Measurements from ENCODE around the gene ZNF541.
"Not testable (repeated sequence)": the region's sequence is repeated elsewhere in the genome, so short reads cannot be mapped to it uniquely, and the experiment has no call there.

ZNF541 gene

DNA sequence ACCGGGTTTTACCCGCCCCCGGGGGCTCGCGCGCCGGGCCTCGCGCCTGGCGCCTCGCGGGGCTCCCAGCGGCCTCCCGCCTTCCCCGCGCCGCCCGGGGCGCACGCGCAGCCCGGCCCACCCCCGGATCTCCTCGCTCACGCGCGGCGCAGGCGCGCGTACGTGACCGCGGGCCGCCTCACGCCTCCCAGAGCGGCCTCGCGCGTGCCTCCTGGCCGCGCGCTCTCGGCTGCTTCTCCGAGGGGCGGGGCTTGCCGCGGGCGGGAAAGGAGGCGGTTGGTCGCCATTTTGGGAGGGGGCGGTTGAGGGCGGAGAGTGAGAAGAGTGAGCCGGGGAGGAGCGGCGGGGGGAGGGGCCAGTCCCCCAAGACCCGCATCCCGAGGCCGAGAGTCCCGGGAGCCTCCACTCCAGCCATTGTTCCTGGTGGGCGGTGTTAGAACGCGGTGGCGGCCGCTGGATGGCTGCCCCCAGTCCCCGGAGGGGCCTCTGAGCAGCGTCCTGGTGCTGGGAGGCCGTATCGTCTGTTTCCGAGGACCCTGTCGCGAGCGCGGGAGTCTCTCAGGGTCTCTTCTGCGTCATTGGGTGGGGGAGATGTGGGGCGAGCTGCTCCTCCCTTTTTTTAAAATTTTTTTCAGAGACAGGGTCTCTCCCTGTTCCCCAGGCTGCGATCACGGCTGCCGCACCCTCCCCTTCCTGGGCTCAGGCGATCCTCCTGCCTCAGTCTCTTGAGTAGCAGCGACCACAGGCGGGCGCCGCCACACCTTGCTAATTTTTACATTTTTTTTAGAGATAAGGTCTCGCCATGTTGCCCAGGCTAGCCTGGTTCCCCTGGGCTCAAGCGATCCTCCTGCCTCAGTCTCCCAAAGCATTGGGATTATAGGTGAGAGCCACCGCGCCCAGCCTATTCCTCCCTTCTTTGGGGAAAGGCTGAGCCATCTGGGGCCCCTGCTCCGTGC is at the start of gene ZNF541:
Gene ZNF541, minus strand, starts transcription at position 78 of the 956 bp plus-strand sequence. CDS start 17,292 bp downstream, outside the sequence.
- peak; percentile 22 for DNase-seq

DNA sequence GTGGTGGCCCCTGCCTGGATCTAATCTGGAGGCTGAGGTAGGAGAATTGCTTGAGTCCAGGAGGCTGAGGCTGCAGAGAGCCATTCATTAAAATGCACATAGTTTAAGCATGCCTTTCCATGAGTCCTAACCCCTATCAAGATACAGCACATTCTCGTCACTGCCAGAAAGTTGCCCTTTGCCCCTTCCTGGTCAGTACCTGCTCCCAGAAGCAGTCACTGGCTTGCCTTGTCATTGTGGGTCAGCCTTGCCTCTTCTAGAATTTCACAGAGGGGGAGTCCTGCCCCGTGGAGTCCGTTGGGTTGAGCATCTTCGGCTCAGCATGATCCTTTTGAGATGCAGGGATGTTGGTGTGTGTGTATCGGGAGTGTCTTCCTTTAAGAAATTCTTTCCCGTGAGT is 46.8 kb upstream of the ZNF541 start:
- DNase-seq = no peak

DNA sequence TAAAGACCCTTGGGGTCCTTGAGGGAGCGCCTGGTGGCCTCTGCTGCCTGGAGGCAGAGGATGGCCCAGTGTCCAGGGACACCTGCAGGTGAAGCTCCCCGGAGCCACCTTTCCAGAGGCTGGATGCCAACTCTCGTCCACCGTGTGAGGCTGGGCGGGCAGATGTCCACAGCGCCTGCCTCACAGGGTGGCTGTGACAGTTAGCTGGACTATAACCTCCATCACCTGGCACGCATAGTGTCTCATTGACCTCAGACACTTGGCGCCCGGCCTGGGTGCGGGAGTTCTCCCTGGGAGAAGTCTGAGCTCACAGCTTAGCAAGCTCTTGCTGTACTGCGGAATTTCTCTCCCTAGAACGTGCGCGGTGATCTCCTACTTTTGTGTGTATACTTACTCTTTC is 45.8 kb upstream of the ZNF541 start:
- DNase-seq = peak; percentile 28

DNA sequence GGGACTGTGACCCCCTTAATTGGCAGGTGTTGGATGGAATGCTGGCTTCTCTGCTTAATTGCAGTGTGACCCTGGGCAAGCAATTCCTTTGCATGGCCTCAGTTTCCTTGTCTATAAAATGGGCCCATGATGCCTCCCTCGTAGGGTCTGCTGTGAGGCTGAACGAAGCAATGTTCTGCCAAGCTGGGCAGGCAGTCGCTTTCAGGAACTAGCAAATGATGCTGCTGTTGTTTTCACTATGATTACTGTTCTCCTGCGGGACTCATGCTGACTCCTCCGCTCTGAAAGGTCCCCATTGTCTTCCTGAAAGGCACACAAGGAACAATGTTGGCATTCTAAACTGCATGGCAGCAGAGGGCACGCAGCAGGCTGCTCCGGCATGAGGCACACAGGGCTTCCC is 42.8 kb upstream of the ZNF541 start:
- peak; percentile 85 for DNase-seq

- DNase-seq = no peak
These were observed 42.3 kb upstream of the ZNF541 start for GRCh38 chr19:47615230-47615629.

- DNase-seq = no peak
These were observed 41.6 kb upstream of the ZNF541 start for GRCh38 chr19:47614559-47614958.

DNA sequence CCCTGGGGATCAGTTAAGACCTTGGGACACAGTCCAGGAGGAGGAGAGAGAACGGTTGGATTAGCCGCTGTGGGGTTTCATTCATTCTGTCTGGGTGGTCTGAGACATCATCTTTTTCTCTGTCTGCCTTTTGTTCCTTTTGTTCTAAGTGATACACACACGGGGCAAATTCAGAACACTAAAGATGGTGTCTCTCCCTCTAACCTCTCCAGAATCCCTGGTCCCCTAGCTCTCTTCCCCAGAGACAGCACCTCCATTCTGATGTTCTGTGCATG is 41.0 kb upstream of the ZNF541 start:
- DNase-seq = no peak

GRCh38 chr19:47613165-47614020 is 40.4 kb upstream of the ZNF541 start:
- peak; percentile 27 for DNase-seq

DNA sequence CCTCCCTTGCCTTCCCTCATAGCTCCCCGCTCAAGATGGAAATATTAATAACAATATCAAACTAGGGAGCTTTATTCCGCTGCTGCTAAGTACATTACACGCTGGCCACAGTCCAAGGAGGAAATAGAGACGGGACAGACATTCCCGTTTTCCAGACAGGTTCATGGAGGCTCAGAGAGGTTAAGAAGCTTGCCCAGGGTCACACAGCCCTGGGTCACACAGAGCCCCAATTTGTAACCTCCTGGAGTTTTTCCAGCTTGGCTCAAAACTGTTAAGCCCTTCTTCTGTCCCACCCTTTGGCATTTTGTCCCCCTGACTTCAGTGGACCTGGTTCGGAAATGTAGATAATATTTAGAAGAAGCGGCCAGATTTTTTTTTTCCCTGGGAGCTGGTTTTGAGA is 38.0 kb upstream of the ZNF541 start:
- DNase-seq = no peak

- DNase-seq = peak; percentile 29
These were observed 37.3 kb upstream of the ZNF541 start for GRCh38 chr19:47609906-47610894.

DNA sequence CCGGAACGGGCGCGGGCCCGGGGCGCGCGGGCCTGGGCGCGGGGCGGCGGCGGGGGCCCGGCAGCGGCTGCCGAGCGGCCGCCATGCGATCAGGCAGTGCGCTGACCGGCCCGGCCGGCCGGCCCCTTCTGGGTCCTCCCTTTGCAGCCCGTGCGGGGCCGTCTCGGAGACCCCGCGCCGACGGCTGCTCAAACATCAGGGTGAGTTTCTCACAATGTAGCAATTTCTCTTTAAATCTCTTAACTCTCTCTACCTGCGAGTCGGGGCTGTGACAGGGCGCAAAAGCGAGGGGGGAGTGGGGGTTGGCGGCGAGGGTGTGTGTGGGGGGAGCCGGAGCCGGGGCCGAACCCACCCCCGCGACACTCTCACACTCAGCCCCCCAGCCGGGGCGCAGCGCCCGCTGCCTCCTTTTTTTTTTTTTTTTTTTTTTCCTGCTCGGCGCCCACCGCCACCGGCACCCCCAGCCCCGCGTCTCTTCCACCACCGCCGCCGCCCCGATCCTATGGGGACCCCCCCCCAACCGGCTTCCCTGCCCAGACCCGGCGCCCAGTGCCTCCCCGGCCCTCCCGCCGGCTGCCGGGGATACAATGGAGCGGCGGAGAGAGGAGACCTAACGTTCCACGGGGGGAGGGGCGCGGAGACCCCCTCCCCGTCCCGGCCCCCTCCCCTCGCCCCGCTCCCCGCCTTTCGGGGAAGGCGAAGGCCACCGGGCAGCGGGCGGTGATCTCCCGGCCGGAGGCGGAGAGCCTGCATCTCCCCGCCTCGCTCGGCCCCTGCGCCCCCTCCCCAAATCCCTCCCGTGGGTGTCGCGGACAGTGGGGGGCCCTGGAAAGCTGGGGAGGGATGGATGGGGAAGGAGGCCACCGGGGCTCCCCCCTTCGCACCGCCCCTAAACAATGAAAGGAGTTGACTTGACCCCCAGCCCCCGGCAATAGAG is 36.3 kb upstream of the ZNF541 start, which contains the start of gene BICRA:
Gene BICRA, plus strand, starts transcription at position 166 of the 937 bp plus-strand sequence. CDS start 64,441 bp downstream, outside the sequence.
- DNase-seq = peak; percentile 77

GRCh38 chr19:47608074-47608918 is 35.3 kb upstream of the ZNF541 start:
- peak; percentile 97 for DNase-seq

GRCh38 chr19:47607564-47608073 is 34.7 kb upstream of the ZNF541 start:
- no peak for DNase-seq

DNA sequence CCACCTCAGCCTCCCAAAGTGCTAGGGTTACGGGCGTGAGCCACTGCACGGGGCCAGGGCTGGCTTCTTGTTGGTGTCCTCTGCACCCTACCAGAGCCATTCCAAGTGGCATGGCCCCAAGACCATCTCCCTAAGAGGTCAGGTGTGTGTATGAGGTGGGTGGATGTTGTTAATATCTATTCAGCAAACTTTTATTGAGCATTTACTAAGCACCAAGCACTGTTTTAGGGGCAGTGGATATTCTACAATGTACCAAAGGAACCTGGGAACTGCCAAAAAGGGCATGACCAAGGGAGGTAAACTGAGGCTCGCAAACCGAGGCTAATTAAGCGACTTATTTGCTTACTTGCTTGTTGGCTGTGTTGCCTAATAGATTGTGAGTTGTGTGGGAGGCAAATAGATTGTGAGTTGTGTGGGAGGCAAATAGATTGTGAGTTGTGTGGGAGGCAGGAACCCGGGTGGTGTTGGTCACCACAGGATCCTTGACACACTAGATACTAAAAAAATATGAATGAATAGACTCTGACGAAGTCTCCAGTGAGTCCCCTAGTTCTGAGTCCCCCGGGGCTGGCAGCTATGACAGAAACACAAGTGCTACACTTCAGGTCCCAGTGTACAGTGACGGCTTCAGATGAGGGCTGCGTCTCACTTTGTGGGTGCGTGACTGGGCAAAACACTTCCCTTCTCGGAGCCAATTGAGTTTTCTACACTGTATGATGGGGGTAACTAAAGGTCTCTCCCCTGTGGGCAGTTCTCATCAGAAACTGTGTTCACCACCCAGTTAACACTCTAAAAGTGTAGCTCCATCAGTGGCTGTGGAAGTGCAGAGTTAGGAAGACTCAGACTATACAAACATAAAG is 31.0 kb upstream of the ZNF541 start:
- no peak for DNase-seq

- DNase-seq = no peak
These were observed 28.4 kb upstream of the ZNF541 start for GRCh38 chr19:47601180-47601904.

DNA sequence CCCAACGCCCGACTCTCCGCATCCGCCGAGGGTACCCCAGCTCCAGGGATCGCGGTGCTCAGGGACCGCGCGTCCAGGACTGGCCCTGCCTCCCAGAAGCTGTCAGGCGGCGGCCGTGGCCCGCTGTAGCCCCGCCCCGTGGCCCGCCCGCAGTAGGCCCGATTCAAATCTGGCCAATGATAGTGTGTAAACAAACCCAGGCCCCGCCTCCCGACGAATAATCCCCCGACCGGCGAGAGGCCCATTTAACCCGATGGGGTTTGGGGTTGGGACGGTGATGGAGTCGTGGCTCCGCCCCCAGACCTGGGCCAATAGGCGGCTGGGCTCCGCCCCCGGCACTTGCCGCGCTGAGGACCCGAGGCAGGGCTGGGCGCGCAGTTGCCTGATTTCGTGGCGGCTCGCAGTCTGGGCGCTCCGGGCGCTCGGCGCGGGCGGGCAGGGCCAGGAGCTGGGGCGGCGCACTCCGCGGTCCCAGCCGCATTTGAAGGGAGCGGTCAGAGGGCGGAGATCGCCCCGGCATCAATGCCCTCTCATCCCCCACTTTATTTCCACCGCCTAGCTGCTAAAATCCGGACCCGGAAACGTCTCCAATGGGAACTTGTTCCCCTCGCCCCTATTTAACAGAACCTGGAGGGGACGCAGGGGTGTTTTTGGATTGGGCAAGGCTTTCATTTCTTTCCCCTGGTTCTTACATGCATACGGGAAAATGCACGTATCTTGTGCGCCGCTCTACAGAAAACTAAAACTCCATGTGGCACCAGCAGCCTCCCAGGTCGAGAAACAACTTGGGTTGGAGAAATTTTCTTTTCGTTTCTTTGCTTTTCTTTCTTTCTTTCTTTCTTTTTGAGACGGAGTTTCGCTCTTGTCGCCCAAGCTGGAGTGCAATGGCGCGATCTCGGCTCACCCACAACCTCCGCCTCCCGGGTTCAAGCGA is 27.6 kb upstream of the ZNF541 start:
- peak; percentile 100 for DNase-seq

GRCh38 chr19:47599671-47600245 is 26.8 kb upstream of the ZNF541 start:
- DNase-seq = not testable (repeated sequence)

Measured in midbrain (tissue), 1 donor.